Measurements from ENCODE around the gene ERN1. TPM values are rescaled to one million over a fixed set of nuclear protein-coding genes. Genes with fewer than 3 reads are reported as not detected.

The ERN1 gene
- total and polyA plus RNA-seq, 2 donors (not counting 1 experiment from before 2014, with no cell fraction given) = 3.3 to 11.7 TPM

DNA sequence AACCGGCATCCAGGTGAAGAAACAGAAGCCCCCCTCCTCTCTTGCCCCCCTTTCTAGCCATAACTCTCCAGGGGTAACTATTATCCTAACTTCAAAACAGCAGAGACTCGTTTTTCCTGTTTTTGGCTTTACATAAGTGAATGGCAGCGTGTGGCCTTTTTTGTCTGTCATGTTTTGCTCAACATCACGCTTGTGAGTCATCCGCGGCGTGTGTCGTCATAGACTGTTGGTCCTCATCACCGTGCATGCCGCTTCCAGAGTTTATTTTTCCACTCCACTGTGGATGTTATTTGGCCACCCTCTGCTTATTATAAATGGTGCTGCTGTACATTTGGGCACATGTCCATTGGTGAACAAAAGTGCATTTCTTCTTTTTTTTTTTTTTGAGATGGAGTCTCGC, 52.6 kb downstream of the ERN1 start:
- H3K27ac ChIP-seq (ENCODE audit: insufficient read depth, low read length) = no peak overlapping the region
- no peaks in the 10 kb centered on the region for H4K20me1 ChIP-seq (ENCODE audit: control insufficient read depth, extremely low read depth, insufficient read depth, low read length)
- no peak overlapping the region for H3K4me3 ChIP-seq (replicated peaks in 1 of 4; ENCODE audit: control extremely low read depth in 1 of 4, insufficient read depth in 1 of 4, low read depth in 3 of 4, low read length in 4 of 4)
- no peak overlapping the region for H2AFZ ChIP-seq (ENCODE audit: low read length)
- H3K4me1 ChIP-seq (ENCODE audit: control insufficient read depth, extremely low read depth, insufficient read depth, low read length) = no peaks in the 10 kb centered on the region
- H3K4me2 ChIP-seq (ENCODE audit: extremely low read depth, insufficient read depth, low read length) = no peak overlapping the region
- no peaks in the 10 kb centered on the region for H3K36me3 ChIP-seq (ENCODE audit: control insufficient read depth, insufficient read depth, low read length)
- no peak overlapping the region for H3K9ac ChIP-seq (ENCODE audit: insufficient read depth, low read length)
- no peak for TF ChIP-seq EZH2 (IDR thresholded peaks at IDR 0.05; ENCODE audit: low read length, missing control alignments)
- TF ChIP-seq, protein P1, sequence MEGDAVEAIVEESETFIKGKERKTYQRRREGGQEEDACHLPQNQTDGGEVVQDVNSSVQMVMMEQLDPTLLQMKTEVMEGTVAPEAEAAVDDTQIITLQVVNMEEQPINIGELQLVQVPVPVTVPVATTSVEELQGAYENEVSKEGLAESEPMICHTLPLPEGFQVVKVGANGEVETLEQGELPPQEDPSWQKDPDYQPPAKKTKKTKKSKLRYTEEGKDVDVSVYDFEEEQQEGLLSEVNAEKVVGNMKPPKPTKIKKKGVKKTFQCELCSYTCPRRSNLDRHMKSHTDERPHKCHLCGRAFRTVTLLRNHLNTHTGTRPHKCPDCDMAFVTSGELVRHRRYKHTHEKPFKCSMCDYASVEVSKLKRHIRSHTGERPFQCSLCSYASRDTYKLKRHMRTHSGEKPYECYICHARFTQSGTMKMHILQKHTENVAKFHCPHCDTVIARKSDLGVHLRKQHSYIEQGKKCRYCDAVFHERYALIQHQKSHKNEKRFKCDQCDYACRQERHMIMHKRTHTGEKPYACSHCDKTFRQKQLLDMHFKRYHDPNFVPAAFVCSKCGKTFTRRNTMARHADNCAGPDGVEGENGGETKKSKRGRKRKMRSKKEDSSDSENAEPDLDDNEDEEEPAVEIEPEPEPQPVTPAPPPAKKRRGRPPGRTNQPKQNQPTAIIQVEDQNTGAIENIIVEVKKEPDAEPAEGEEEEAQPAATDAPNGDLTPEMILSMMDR (conservative IDR thresholded peaks at IDR 0.05 in 1 of 2, IDR thresholded peaks at IDR 0.05 in 1 of 2; ENCODE audit: low read depth in 1 of 2, low read length in 2 of 2) = no peak
- no peaks in the 10 kb centered on the region for H3K27me3 ChIP-seq (ENCODE audit: control insufficient read depth, insufficient read depth, low read length)
- no peaks in the 10 kb centered on the region for H3K79me2 ChIP-seq (ENCODE audit: control insufficient read depth, insufficient read depth, low read length)
- no peaks in the 10 kb centered on the region for H3K9me3 ChIP-seq (ENCODE audit: control insufficient read depth, insufficient read depth, low read depth, low read length)
- peak in 1 of 2 donors; percentile 48 for DNase-seq (ENCODE audit: low read depth in 2 of 2)

DNA sequence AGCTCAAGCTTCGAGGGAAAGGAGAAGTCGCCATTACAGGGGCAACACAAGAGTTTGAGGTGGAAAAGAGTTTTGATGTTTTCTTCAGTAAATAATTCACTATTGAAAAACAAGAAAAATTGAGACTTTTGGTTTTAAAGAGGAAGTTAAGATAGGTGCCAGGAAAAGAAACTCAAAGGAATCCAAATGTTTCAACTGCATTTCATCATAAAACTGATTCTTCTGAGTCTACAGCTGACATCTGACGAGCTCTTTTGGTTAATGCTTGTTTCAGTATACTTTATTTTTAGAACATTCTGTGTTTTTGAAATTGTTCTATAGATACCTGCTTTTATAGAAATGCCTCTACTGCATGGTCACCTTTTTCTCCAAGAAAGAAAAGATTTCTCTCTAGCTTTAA, 54.0 kb downstream of the ERN1 start:
- Histone ChIP-seq H3K27me3 (ENCODE audit: control insufficient read depth, insufficient read depth, low read length) (no peaks in the 10 kb centered on the region), H3K79me2 (ENCODE audit: control insufficient read depth, insufficient read depth, low read length) (no peaks in the 10 kb centered on the region), H3K4me1 (ENCODE audit: control insufficient read depth, extremely low read depth, insufficient read depth, low read length) (no peaks in the 10 kb centered on the region), H4K20me1 (ENCODE audit: control insufficient read depth, extremely low read depth, insufficient read depth, low read length) (no peaks in the 10 kb centered on the region), H3K36me3 (ENCODE audit: control insufficient read depth, insufficient read depth, low read length) (peaks cover 1% of the 10 kb centered on the region), H3K9ac (ENCODE audit: insufficient read depth, low read length) (no peak overlapping the region), H3K27ac (ENCODE audit: insufficient read depth, low read length) (no peak overlapping the region), H2AFZ (ENCODE audit: low read length) (no peak overlapping the region), H3K9me3 (ENCODE audit: control insufficient read depth, insufficient read depth, low read depth, low read length) (no peaks in the 10 kb centered on the region), H3K4me2 (ENCODE audit: extremely low read depth, insufficient read depth, low read length) (no peak overlapping the region), H3K4me3 (replicated peaks in 1 of 4; ENCODE audit: control extremely low read depth in 1 of 4, insufficient read depth in 1 of 4, low read depth in 3 of 4, low read length in 4 of 4) (no peak overlapping the region)
- peak in 1 of 2 donors; percentile 56 for DNase-seq (ENCODE audit: low read depth in 2 of 2)
- no peak for TF ChIP-seq EZH2 (IDR thresholded peaks at IDR 0.05; ENCODE audit: low read length, missing control alignments)
- TF ChIP-seq, protein P1 (conservative IDR thresholded peaks at IDR 0.05 in 1 of 2, IDR thresholded peaks at IDR 0.05 in 1 of 2; ENCODE audit: low read depth in 1 of 2, low read length in 2 of 2) = no peak

DNA sequence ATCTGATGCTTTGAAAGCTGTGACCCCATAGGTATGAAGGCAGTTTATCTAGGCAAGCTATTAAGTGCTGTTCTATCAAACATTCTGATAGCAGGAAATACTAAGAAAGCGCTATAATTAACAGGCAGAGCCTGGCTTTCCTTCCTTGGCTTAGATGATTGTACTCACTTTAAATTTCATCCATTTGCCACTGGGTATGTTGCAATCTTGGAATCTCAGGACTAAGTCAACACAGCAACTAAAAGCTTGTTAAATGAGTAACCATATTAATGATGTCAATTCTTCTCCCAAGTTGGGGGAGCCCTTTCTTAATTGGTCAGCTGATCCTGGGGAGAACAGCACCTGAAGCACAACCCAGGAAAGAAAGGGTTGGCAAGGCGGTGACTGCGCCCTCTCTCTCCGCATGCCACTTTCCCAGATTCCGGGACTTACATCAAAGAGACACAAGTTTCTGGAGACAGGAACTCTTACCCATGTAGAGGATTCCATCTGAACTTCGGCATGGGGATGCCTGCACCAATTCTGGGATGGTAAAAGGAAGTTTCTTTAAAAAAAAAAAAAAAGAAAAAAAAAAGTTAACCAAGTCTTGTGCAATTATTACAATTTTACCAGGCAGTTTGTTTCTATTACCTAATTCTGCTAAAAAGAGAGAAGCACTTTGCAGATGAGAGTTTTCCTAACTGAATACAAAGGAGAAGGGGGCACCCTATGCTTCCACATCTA, 55.1 kb downstream of the ERN1 start:
- no peaks in the 10 kb centered on the region for H3K9me3 ChIP-seq (ENCODE audit: control insufficient read depth, insufficient read depth, low read depth, low read length)

More for the DNA sequence above, 55.1 kb downstream of the ERN1 start:
- no peaks in the 10 kb centered on the region for H3K79me2 ChIP-seq (ENCODE audit: control insufficient read depth, insufficient read depth, low read length)
- no peak overlapping the region for H3K9ac ChIP-seq (ENCODE audit: insufficient read depth, low read length)
- no peak overlapping the region for H2AFZ ChIP-seq (ENCODE audit: low read length)
- peaks cover 2% of the 10 kb centered on the region for H3K36me3 ChIP-seq (ENCODE audit: control insufficient read depth, insufficient read depth, low read length)
- H4K20me1 ChIP-seq (ENCODE audit: control insufficient read depth, extremely low read depth, insufficient read depth, low read length) = no peaks in the 10 kb centered on the region
- no peaks in the 10 kb centered on the region for H3K4me1 ChIP-seq (ENCODE audit: control insufficient read depth, extremely low read depth, insufficient read depth, low read length)
- peak; percentile 49 to 68 for DNase-seq (ENCODE audit: low read depth in 2 of 2)
- TF ChIP-seq EZH2 (IDR thresholded peaks at IDR 0.05; ENCODE audit: low read length, missing control alignments) = no peak
- TF ChIP-seq, protein P1 (conservative IDR thresholded peaks at IDR 0.05 in 1 of 2, IDR thresholded peaks at IDR 0.05 in 1 of 2; ENCODE audit: low read depth in 1 of 2, low read length in 2 of 2) = no peak
- no peak overlapping the region for H3K27ac ChIP-seq (ENCODE audit: insufficient read depth, low read length)
- H3K4me3 ChIP-seq (replicated peaks in 1 of 4; ENCODE audit: control extremely low read depth in 1 of 4, insufficient read depth in 1 of 4, low read depth in 3 of 4, low read length in 4 of 4) = no peak overlapping the region
- no peaks in the 10 kb centered on the region for H3K27me3 ChIP-seq (ENCODE audit: control insufficient read depth, insufficient read depth, low read length)
- H3K4me2 ChIP-seq (ENCODE audit: extremely low read depth, insufficient read depth, low read length) = no peak overlapping the region
